GM12891 (cell line): Measurements from ENCODE around the gene MEP1A.

ENCODE experiments used
- DNase-seq: peaks from one replicate; pipeline ENCODE4 v3.0.0; 2011; ENCODE audit warnings: low spot score; ENCODE audit not compliant: insufficient read length
- FAIRE-seq: peaks from 2 replicates; lab custom pipeline; 2011; peaks lifted over from hg19 to GRCh38; lab: Jason Lieb, UNC
- PAX5 ChIP-seq: IDR thresholded peaks from 2 replicates; pipeline ENCODE4 v1.6.1; 2011; ENCODE audit warnings: low read length, moderate library complexity, mild to moderate bottlenecking; ENCODE audit not compliant: insufficient read depth, severe bottlenecking
- POLR2A ChIP-seq: IDR thresholded peaks from 2 replicates; pipeline ENCODE4 v1.6.1; 2011; ENCODE audit warnings: low read depth, low read length, control low read depth
- POLR2AphosphoS5 ChIP-seq: IDR thresholded peaks from 2 replicates; pipeline ENCODE4 v1.6.1; 2011; ENCODE audit warnings: low read depth, low read length, control low read depth
- POU2F2 ChIP-seq: IDR thresholded peaks from 2 replicates; pipeline ENCODE4 v1.6.1; 2011; ENCODE audit warnings: low read depth, mild to moderate bottlenecking, control low read depth, low read length, moderate library complexity
- SPI1 ChIP-seq: IDR thresholded peaks from 2 replicates; pipeline ENCODE4 v1.6.1; 2011; ENCODE audit warnings: low read depth, low read length, control low read depth
- TAF1 ChIP-seq: IDR thresholded peaks from 2 replicates; pipeline ENCODE4 v1.6.1; 2011; ENCODE audit warnings: low read depth, low read length, control low read depth

Gene MEP1A

GRCh38 chr6:46863791-46864190 lies 70.6 kb downstream of the MEP1A start:
- FAIRE-seq, result no peak
- TF ChIP-seq POLR2A (no peak), PAX5 (no peak), POU2F2 (no peak)
- no peak for DNase-seq

GRCh38 chr6:46865221-46865620 lies 72.0 kb downstream of the MEP1A start:
- FAIRE-seq (no peak), DNase-seq (no peak)
- TF ChIP-seq POU2F2 (no peak), TAF1 (no peak), PAX5 (no peak), SPI1 (no peak), POLR2A (no peak), POLR2AphosphoS5 (no peak)

- TF ChIP-seq PAX5 (no peak), POLR2A (no peak)
- FAIRE-seq (no peak), DNase-seq (no peak)
Measured at GRCh38 chr6:46867411-46867810, 74.2 kb downstream of the MEP1A start.

- no peak for FAIRE-seq
- TF ChIP-seq TAF1, result no peak
- no peak for TF ChIP-seq PAX5
- no peak for TF ChIP-seq POLR2AphosphoS5
- no peak for TF ChIP-seq SPI1
- no peak for TF ChIP-seq POU2F2
- no peak for TF ChIP-seq POLR2A
- DNase-seq, result no peak
Measured at GRCh38 chr6:46876126-46876525, 82.9 kb downstream of the MEP1A start.

GRCh38 chr6:46879003-46879402 lies 85.8 kb downstream of the MEP1A start:
- TF ChIP-seq PAX5, result no peak
- no peak for TF ChIP-seq TAF1
- no peak for TF ChIP-seq POLR2AphosphoS5
- TF ChIP-seq POU2F2, result no peak
- no peak for TF ChIP-seq POLR2A
- no peak for TF ChIP-seq SPI1
- no peak for FAIRE-seq
- DNase-seq, result no peak

- no peak for TF ChIP-seq PAX5
- TF ChIP-seq TAF1, result no peak
- TF ChIP-seq POU2F2, result no peak
- TF ChIP-seq POLR2A, result no peak
- TF ChIP-seq SPI1, result no peak
- no peak for TF ChIP-seq POLR2AphosphoS5
- FAIRE-seq, result no peak
- no peak for DNase-seq
Measured at GRCh38 chr6:46882645-46883044, 89.5 kb downstream of the MEP1A start.

- FAIRE-seq, result no peak
- no peak for TF ChIP-seq POU2F2
- TF ChIP-seq PAX5, result no peak
- no peak for TF ChIP-seq TAF1
- no peak for TF ChIP-seq POLR2AphosphoS5
- no peak for TF ChIP-seq SPI1
- no peak for TF ChIP-seq POLR2A
- DNase-seq, result no peak
Measured at GRCh38 chr6:46888031-46888430, 94.8 kb downstream of the MEP1A start.

- DNase-seq, result no peak
- no peak for TF ChIP-seq POLR2AphosphoS5
- no peak for TF ChIP-seq POU2F2
- TF ChIP-seq POLR2A, result no peak
- no peak for TF ChIP-seq PAX5
- no peak for TF ChIP-seq SPI1
- no peak for TF ChIP-seq TAF1
- FAIRE-seq, result no peak
Measured at GRCh38 chr6:46888578-46888977, 95.4 kb downstream of the MEP1A start.
